ENCODE data around the gene CFTR. TPM values are rescaled to one million over a fixed set of nuclear protein-coding genes. Genes with fewer than 3 reads are reported as not detected.

The CFTR gene
- total RNA-seq, 1 experiment from 2014 or later: 1.2 TPM

DNA sequence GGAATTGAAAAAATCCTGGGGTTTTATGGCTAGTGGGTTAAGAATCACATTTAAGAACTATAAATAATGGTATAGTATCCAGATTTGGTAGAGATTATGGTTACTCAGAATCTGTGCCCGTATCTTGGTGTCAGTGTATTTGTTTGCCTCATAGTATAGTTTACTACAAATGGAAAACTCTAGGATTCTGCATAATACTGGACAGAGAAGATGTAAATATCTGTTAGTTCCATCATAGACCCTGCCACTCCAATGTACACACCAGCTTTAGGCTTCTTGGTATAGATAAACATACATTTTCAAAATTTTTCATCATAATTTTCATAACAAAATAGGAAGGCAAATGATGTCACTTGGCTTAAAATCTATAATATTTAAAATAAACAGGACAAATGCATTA lies 108.1 kb downstream of the CFTR start:
- H3K23me2 ChIP-seq (ENCODE audit: insufficient read length, low read depth, low read length, poor library complexity, severe bottlenecking): no peaks in the 10 kb centered on the region
- H3K23ac ChIP-seq (ENCODE audit: insufficient read length, low read depth, low read length): no peak overlapping the region
- H3K27me3 ChIP-seq (ENCODE audit: insufficient read depth, low read length): no peaks in the 10 kb centered on the region
- no peak overlapping the region for H3K27ac Mint-ChIP-seq
- no peak overlapping the region for H2AK5ac ChIP-seq (ENCODE audit: insufficient read length, low read length)
- no peaks in the 10 kb centered on the region; the same call in 1 of the 2 replicates for H3K27me3 Mint-ChIP-seq (ENCODE audit: low read depth)
- no peak overlapping the region for H3K4me2 ChIP-seq (ENCODE audit: insufficient read depth, insufficient read length, low read length)
- H3K9me3 ChIP-seq (ENCODE audit: control insufficient read depth, low read depth, low read length): no peaks in the 10 kb centered on the region
- TF ChIP-seq, protein P1, sequence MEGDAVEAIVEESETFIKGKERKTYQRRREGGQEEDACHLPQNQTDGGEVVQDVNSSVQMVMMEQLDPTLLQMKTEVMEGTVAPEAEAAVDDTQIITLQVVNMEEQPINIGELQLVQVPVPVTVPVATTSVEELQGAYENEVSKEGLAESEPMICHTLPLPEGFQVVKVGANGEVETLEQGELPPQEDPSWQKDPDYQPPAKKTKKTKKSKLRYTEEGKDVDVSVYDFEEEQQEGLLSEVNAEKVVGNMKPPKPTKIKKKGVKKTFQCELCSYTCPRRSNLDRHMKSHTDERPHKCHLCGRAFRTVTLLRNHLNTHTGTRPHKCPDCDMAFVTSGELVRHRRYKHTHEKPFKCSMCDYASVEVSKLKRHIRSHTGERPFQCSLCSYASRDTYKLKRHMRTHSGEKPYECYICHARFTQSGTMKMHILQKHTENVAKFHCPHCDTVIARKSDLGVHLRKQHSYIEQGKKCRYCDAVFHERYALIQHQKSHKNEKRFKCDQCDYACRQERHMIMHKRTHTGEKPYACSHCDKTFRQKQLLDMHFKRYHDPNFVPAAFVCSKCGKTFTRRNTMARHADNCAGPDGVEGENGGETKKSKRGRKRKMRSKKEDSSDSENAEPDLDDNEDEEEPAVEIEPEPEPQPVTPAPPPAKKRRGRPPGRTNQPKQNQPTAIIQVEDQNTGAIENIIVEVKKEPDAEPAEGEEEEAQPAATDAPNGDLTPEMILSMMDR (conservative IDR thresholded peaks at IDR 0.05): no peak
- no peak overlapping the region for H3T11ph ChIP-seq (ENCODE audit: low read length)
- H3K4me1 ChIP-seq (ENCODE audit: insufficient read depth, low read length): peaks cover 2% of the 10 kb centered on the region; the same call in 1 of the 2 replicates
- no peak overlapping the region for H4K8ac ChIP-seq (replicated peaks; ENCODE audit: insufficient read length, low read depth, low read length)
- DNase-seq: no peak
- no peak overlapping the region for H4K5ac ChIP-seq (ENCODE audit: insufficient read length, low read depth, low read length)
- no peak overlapping the region for H4K91ac ChIP-seq (ENCODE audit: insufficient read length, low read depth, low read length)
- peaks cover 9 to 10% of the 10 kb centered on the region in 2 experiments for H3K4me1 Mint-ChIP-seq
- no peak overlapping the region for H2BK15ac ChIP-seq (ENCODE audit: low read depth, low read length)
- no peak overlapping the region for H3K18ac ChIP-seq (ENCODE audit: insufficient read length, low read depth, low read length)
- H2AFZ ChIP-seq (ENCODE audit: low read length): no peak overlapping the region
- no peak overlapping the region for H2BK12ac ChIP-seq (ENCODE audit: insufficient read length, low read depth, low read length)
- H2BK120ac ChIP-seq (ENCODE audit: low read depth, low read length, poor library complexity, severe bottlenecking): no peak overlapping the region
- H4K20me1 ChIP-seq (ENCODE audit: control insufficient read depth, insufficient read depth, insufficient read length): no peaks in the 10 kb centered on the region
- H3K9ac ChIP-seq (ENCODE audit: extremely low read depth, insufficient read length, low read length): no peak overlapping the region
- no peak overlapping the region for H3K4me3 Mint-ChIP-seq
- no peak overlapping the region for H3K4ac ChIP-seq (ENCODE audit: low read depth, low read length)
- no peaks in the 10 kb centered on the region; a peak in 1 of 5 replicates for H3K9me3 Mint-ChIP-seq
- no peak overlapping the region for H3K14ac ChIP-seq (ENCODE audit: insufficient read depth, low read length)
- H3K79me2 ChIP-seq (ENCODE audit: insufficient read depth, low read length): no peaks in the 10 kb centered on the region
- H3K27ac ChIP-seq (ENCODE audit: insufficient read length, low read depth, low read length): no peak overlapping the region
- WGBS (ENCODE audit: extremely low coverage, insufficient read length, low lambda C conversion rate): no CpG with 5 or more reads among the region's 1 CpG
- no peak overlapping the region for H3K56ac ChIP-seq (ENCODE audit: insufficient read length, low read depth, low read length)
- no peak overlapping the region for H2BK20ac ChIP-seq (ENCODE audit: low read depth, low read length, poor library complexity, severe bottlenecking)
- no peaks in the 10 kb centered on the region for H3K36me3 Mint-ChIP-seq (ENCODE audit: insufficient read depth in 1 of 3, low read depth in 3 of 3)
- H2BK5ac ChIP-seq (ENCODE audit: insufficient read length, low read length): no peak overlapping the region
- H3K79me1 ChIP-seq (ENCODE audit: insufficient read depth, low read depth, low read length, poor library complexity, severe bottlenecking): no peaks in the 10 kb centered on the region
